H1 (cell line): ENCODE measurements around the gene RNPS1. TPM values are rescaled to one million over a fixed set of nuclear protein-coding genes. Genes with fewer than 3 reads are reported as not detected.

Experiments
- CTCF ChIA-PET: fragments of 300-600 bp; sonication (Branson Sonifier 250); formaldehyde crosslinking; loops from one replicate; lab custom pipeline; 2021; ENCODE audit not compliant: partially characterized antibody; lab: Charles Lee
- POLR2A ChIA-PET: fragments of 300-600 bp; sonication (Branson Sonifier 250); formaldehyde crosslinking; loops from one replicate; lab custom pipeline; 2021; ENCODE audit warnings: inconsistent platforms; ENCODE audit not compliant: partially characterized antibody; lab: Charles Lee
- DNase-seq, 2 experiments: peaks; one replicate each; pipeline versions ENCODE4 v3.0.0 to v3.0.0-alpha.2; 2010 to 2022; ENCODE audit warnings: low spot score in 2 of 2, low read depth in 1 of 2, mixed read lengths in 1 of 2
- FAIRE-seq: peaks from 2 replicates; lab custom pipeline; 2011; peaks lifted over from hg19 to GRCh38; lab: Jason Lieb, UNC
- H2AFZ ChIP-seq: 2 replicates; pipeline ENCODE4 v1.8.1; 2012; ENCODE audit warnings: low read length, inconsistent platforms
- H2AK5ac ChIP-seq: 2 replicates; pipeline ENCODE4 v1.6.1; 2013; ENCODE audit warnings: low read depth, low read length
- H2BK120ac ChIP-seq: replicated peaks from 2 replicates; pipeline ENCODE3; 2013; ENCODE audit warnings: low read depth, low read length, inconsistent platforms
- H2BK12ac ChIP-seq: 2 replicates; pipeline ENCODE4 v1.6.1; 2013; ENCODE audit warnings: low read depth, low read length
- H2BK15ac ChIP-seq: 2 replicates; pipeline ENCODE4 v1.6.1; 2013; ENCODE audit warnings: low read length
- H2BK20ac ChIP-seq: 2 replicates; pipeline ENCODE4 v1.6.1; 2013; ENCODE audit warnings: low read length
- H2BK5ac ChIP-seq: 2 replicates; pipeline ENCODE4 v1.6.1; 2013; ENCODE audit warnings: low read depth, low read length
- H3K14ac ChIP-seq: 2 replicates; pipeline ENCODE4 v1.6.1; 2013; ENCODE audit warnings: inconsistent platforms; ENCODE audit not compliant: insufficient read length
- H3K18ac ChIP-seq: 2 replicates; pipeline ENCODE4 v1.6.1; 2013; ENCODE audit warnings: low read length; ENCODE audit errors: extremely low read depth
- H3K23ac ChIP-seq: 2 replicates; pipeline ENCODE4 v1.6.1; 2013; ENCODE audit warnings: inconsistent platforms; ENCODE audit not compliant: insufficient read length
- H3K23me2 ChIP-seq: 2 replicates; pipeline ENCODE4 v1.6.1; 2013; ENCODE audit warnings: low read depth, low read length
- H3K27ac ChIP-seq: 2 replicates; pipeline ENCODE4 v1.6.1; 2011; ENCODE audit warnings: low read depth, low read length, inconsistent platforms
- H3K27me3 ChIP-seq, 4 experiments: replicated peaks in 1 of 4; 1 replicate in 1 of 4; 2 replicates in 3 of 4; pipeline versions ENCODE4 v1.6.1 to v1.8.1; 2011 to 2013; ENCODE audit warnings: low read length in 3 of 4, mild to moderate bottlenecking in 3 of 4, inconsistent platforms in 2 of 4, mixed read lengths in 2 of 4, moderate library complexity in 1 of 4; ENCODE audit not compliant: control insufficient read depth in 3 of 4, insufficient read depth in 3 of 4; ENCODE audit errors: extremely low read depth in 1 of 4
- H3K36me3 ChIP-seq, 4 experiments: 2 replicates each; pipeline versions ENCODE4 v1.6.1 to v1.8.1; 2011 to 2013; ENCODE audit warnings: mild to moderate bottlenecking in 4 of 4, low read length in 3 of 4, moderate library complexity in 2 of 4, control low read depth in 1 of 4, inconsistent platforms in 1 of 4; ENCODE audit not compliant: insufficient read depth in 4 of 4, control insufficient read depth in 2 of 4
- H3K4ac ChIP-seq: replicated peaks from 2 replicates; pipeline ENCODE3; 2013; ENCODE audit warnings: low read length, low read depth, mixed read lengths, inconsistent platforms; ENCODE audit not compliant: insufficient read length
- H3K4me1 ChIP-seq, 4 experiments: replicated peaks in 1 of 4; 1 replicate in 1 of 4; 2 replicates in 3 of 4; pipeline versions ENCODE4 v1.6.1 to v1.8.1; 2011 to 2013; ENCODE audit warnings: low read length in 3 of 4, inconsistent platforms in 2 of 4, mixed read lengths in 1 of 4; ENCODE audit not compliant: insufficient read depth in 4 of 4, control insufficient read depth in 3 of 4
- H3K4me2 ChIP-seq, 2 experiments: 2 replicates each; pipeline versions ENCODE4 v1.6.1 to v1.8.1; 2011 to 2013; ENCODE audit warnings: low read depth in 2 of 2, low read length in 2 of 2, control low read depth in 1 of 2, inconsistent platforms in 1 of 2, mild to moderate bottlenecking in 1 of 2; ENCODE audit not compliant: insufficient read depth in 1 of 2
- H3K4me3 ChIP-seq, 4 experiments: fragments of 200-600, 300-600 bp in 1 of 4; sonication (generic), shearing (Covaris generic), sonication (Bioruptor Twin) in 1 of 4; 2 replicates each; pipeline versions ENCODE4 v1.5.1 to v1.8.1; 2011 to 2016; ENCODE audit warnings: low read length in 4 of 4, low read depth in 3 of 4, control low read depth in 2 of 4, inconsistent platforms in 2 of 4, mild to moderate bottlenecking in 2 of 4, mixed read lengths in 1 of 4, moderate library complexity in 1 of 4; ENCODE audit not compliant: insufficient read depth in 2 of 4; ENCODE audit errors: extremely low read depth in 1 of 4
- H3K56ac ChIP-seq: replicated peaks from 2 replicates; pipeline ENCODE3; 2013; ENCODE audit warnings: low read depth, mild to moderate bottlenecking, mixed read lengths, low read length, inconsistent platforms; ENCODE audit not compliant: insufficient read length
- H3K79me1 ChIP-seq: 2 replicates; pipeline ENCODE4 v1.6.1; 2013; ENCODE audit warnings: low read depth, low read length, control low read depth
- H3K79me2 ChIP-seq, 2 experiments: 2 replicates each; pipeline versions ENCODE4 v1.6.1 to v1.8.1; 2012 to 2013; ENCODE audit warnings: low read length in 2 of 2, mild to moderate bottlenecking in 2 of 2, inconsistent platforms in 1 of 2; ENCODE audit not compliant: insufficient read depth in 2 of 2, control insufficient read depth in 1 of 2
- H3K9ac ChIP-seq, 4 experiments: replicated peaks in 1 of 4; 1 replicate in 1 of 4; 2 replicates in 3 of 4; pipeline versions ENCODE4 v1.6.1 to v1.8.1; 2011 to 2013; ENCODE audit warnings: low read depth in 3 of 4, low read length in 3 of 4, control low read depth in 2 of 4, mild to moderate bottlenecking in 2 of 4, moderate library complexity in 2 of 4, inconsistent platforms in 1 of 4; ENCODE audit errors: extremely low read depth in 1 of 4
- H3K9me3 ChIP-seq, 2 experiments: 2 replicates each; pipeline versions ENCODE4 v1.6.1 to v1.8.1; 2012 to 2013; ENCODE audit warnings: mild to moderate bottlenecking in 2 of 2, moderate library complexity in 2 of 2, control low read depth in 1 of 2, inconsistent platforms in 1 of 2, low read depth in 1 of 2, low read length in 1 of 2, mixed read lengths in 1 of 2; ENCODE audit not compliant: insufficient read depth in 2 of 2
- H4K20me1 ChIP-seq, 2 experiments: replicated peaks in 1 of 2; 2 replicates each; pipeline versions ENCODE3 to v1.8.1; 2011 to 2013; ENCODE audit warnings: inconsistent platforms in 2 of 2, low read length in 2 of 2, mild to moderate bottlenecking in 1 of 2; ENCODE audit not compliant: insufficient read depth in 2 of 2, control insufficient read depth in 1 of 2
- H4K5ac ChIP-seq: 2 replicates; pipeline ENCODE4 v1.6.1; 2013; ENCODE audit warnings: low read length, low read depth, mixed read lengths, inconsistent platforms; ENCODE audit not compliant: insufficient read length
- H4K8ac ChIP-seq: 2 replicates; pipeline ENCODE4 v1.8.0; 2013; ENCODE audit warnings: mild to moderate bottlenecking, moderate library complexity, low read length, inconsistent platforms; ENCODE audit not compliant: insufficient read depth; ENCODE audit errors: extremely low read depth
- H4K91ac ChIP-seq: replicated peaks from 2 replicates; pipeline ENCODE3; 2013; ENCODE audit warnings: low read length, mixed read lengths, inconsistent platforms; ENCODE audit not compliant: insufficient read length
- ATF3 ChIP-seq: IDR thresholded peaks from 2 replicates; pipeline ENCODE4 v1.6.1; 2011; ENCODE audit warnings: low read depth, mild to moderate bottlenecking, low read length; ENCODE audit not compliant: insufficient read depth
- BACH1 ChIP-seq: IDR thresholded peaks from 2 replicates; pipeline ENCODE4 v1.6.1; 2012; ENCODE audit warnings: low read length, improper control_type of control experiment
- E2F6 ChIP-seq: IDR thresholded peaks from 2 replicates; pipeline ENCODE4 v1.6.1; 2012; ENCODE audit warnings: inconsistent platforms
- FOSL1 ChIP-seq: IDR thresholded peaks from 2 replicates; pipeline ENCODE4 v1.6.1; 2011; ENCODE audit warnings: mild to moderate bottlenecking, low read depth, low read length, moderate library complexity; ENCODE audit not compliant: insufficient read depth
- HDAC6 ChIP-seq: IDR thresholded peaks from one replicate; pipeline ENCODE4 v1.7.1; 2012; ENCODE audit warnings: low read depth, mild to moderate bottlenecking, inconsistent platforms, low read length, moderate library complexity
- NRF1 ChIP-seq: IDR thresholded peaks from 2 replicates; pipeline ENCODE4 v1.6.1; 2011; ENCODE audit warnings: mild to moderate bottlenecking, low read depth, low read length, improper control_type of control experiment
- RBBP5 ChIP-seq: IDR thresholded peaks from 2 replicates; pipeline ENCODE4 v1.7.1; 2012; ENCODE audit warnings: low read depth, mild to moderate bottlenecking, inconsistent platforms, low read length, moderate library complexity, borderline replicate concordance
- RFX5 ChIP-seq: IDR thresholded peaks from 2 replicates; pipeline ENCODE4 v1.6.1; 2011; ENCODE audit warnings: low read depth, low read length, improper control_type of control experiment, borderline replicate concordance
- SAP30 ChIP-seq: fragments of 300-600 bp; sonication (generic); IDR thresholded peaks from 2 replicates; pipeline ENCODE4 v1.7.1; 2012; ENCODE audit warnings: low read length, moderate library complexity, mild to moderate bottlenecking, inconsistent platforms; ENCODE audit not compliant: insufficient read depth, insufficient replicate concordance
- SIN3A ChIP-seq, 2 experiments: IDR thresholded peaks in 1 of 2; conservative IDR thresholded peaks in 1 of 2; 2 replicates each; pipeline ENCODE4 v1.6.1; 2011 to 2012; ENCODE audit warnings: low read length in 2 of 2, improper control_type of control experiment in 1 of 2, low read depth in 1 of 2, mild to moderate bottlenecking in 1 of 2
- SIRT6 ChIP-seq: IDR thresholded peaks from one replicate; pipeline ENCODE4 v1.7.1; 2012; ENCODE audit warnings: low read length, inconsistent platforms
- SIX5 ChIP-seq: IDR thresholded peaks from 2 replicates; pipeline ENCODE4 v1.6.1; 2011; ENCODE audit warnings: mild to moderate bottlenecking, low read depth, low read length
- SP2 ChIP-seq: IDR thresholded peaks from 2 replicates; pipeline ENCODE4 v1.6.1; 2012; ENCODE audit warnings: mild to moderate bottlenecking, low read length, inconsistent platforms
- WGBS, 2 experiments: shearing (Covaris generic) in 1 of 2; methylation state at CpG; one replicate each; pipeline versions ENCODE4 v1.1.6 to v1.1.7; 2013 to 2015; ENCODE audit warnings: low lambda C conversion rate in 2 of 2, mixed read lengths in 2 of 2, inconsistent platforms in 1 of 2, low coverage in 1 of 2, missing lambda C conversion rate in 1 of 2; ENCODE audit not compliant: insufficient replicate concordance in 2 of 2, insufficient coverage in 1 of 2, insufficient read length in 1 of 2; ENCODE audit errors: extremely low coverage in 1 of 2, missing lambda C conversion rate in 1 of 2; 5-methylcytosine and 5-hydroxymethylcytosine counted together
- polyA plus RNA-seq, 7 experiments: library from polyadenylated mRNA; depleted of rRNA in 3 of 7; stranded (reverse) in 5 of 7; unstranded in 2 of 7; fragments of >200 nt in 5 of 7; fragments of 200-250 nt in 2 of 7; gene quantifications; 1 replicate in 5 of 7; 2 replicates in 1 of 7; 4 replicates in 1 of 7; pipeline versions ENCODE4 v1.2.1 to v1.2.3, GENCODE V29; 2011 to 2013; ENCODE audit warnings: missing spikeins in 2 of 7, mixed read lengths in 2 of 7
- total RNA-seq: library from RNA; stranded (reverse); fragmentation: NEBNext Ultra II Directional; extraction: Animal tissue kit (Norgen Biotek cat#: 25700); gene quantifications from 2 replicates; pipeline ENCODE4 v1.2.1, GENCODE V29; 2021

The RNPS1 gene
- total and polyA plus RNA-seq, 2 of the 8 experiments (the other 6 are each of a cell fraction or from before 2014, with no cell fraction given) = 330 to 350 TPM

DNA sequence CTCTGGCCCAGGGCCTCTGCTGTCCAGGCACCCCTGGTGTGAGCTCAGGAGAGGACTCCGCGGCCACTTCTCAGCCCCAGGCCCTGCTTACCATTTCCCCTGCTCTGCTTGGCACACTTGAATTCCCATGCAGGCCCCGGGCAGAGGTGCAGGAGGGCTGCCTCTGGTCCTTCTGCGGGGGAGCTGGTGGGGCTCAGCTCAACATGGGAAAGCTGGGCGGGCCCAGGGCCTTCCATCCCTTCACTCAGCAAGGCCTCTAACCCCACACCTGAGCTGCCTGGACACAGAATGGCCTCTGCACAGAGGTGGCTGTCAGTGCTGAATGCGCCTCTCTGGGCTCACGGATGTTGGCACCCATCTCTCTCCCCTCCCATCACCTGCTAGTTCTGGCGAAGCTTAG is 12.5 kb upstream of the RNPS1 start:
- H3K27ac ChIP-seq = no peak overlapping the region
- TF ChIP-seq SAP30 = no peak
- no peak for TF ChIP-seq ATF3
- TF ChIP-seq RFX5 = no peak
- TF ChIP-seq RBBP5 = no peak
- TF ChIP-seq E2F6 = no peak
- no peak for TF ChIP-seq HDAC6
- no peak for TF ChIP-seq SIRT6
- TF ChIP-seq FOSL1 = no peak
- no peak for TF ChIP-seq SIN3A (conservative IDR thresholded peaks at IDR 0.05 in 1 of 2, IDR thresholded peaks at IDR 0.05 in 1 of 2; ENCODE audit: low read depth in 1 of 2, low read length in 2 of 2)
- no peak for TF ChIP-seq NRF1
- no peak for TF ChIP-seq BACH1
- no peak for TF ChIP-seq SIX5
- no peak for TF ChIP-seq SP2
- H2BK120ac ChIP-seq = no peak overlapping the region
- H2BK20ac ChIP-seq = no peak overlapping the region
- no peak overlapping the region for H3K18ac ChIP-seq
- no peak overlapping the region for H4K5ac ChIP-seq
- no peak overlapping the region for H2AFZ ChIP-seq
- H3K79me1 ChIP-seq = no peaks in the 10 kb centered on the region
- no peaks in the 10 kb centered on the region for H3K36me3 ChIP-seq
- no peak overlapping the region for H3K56ac ChIP-seq
- 96% methylated on average over 8 of the region's 8 CpGs; no CpG with 5 or more reads in 1 of the 2 experiments for WGBS, 2 experiments
- H3K4ac ChIP-seq = no peak overlapping the region
- H3K23me2 ChIP-seq = no peaks in the 10 kb centered on the region
- no peak overlapping the region for H3K23ac ChIP-seq
- no peak overlapping the region for H3K14ac ChIP-seq
- no peaks in the 10 kb centered on the region for H3K9me3 ChIP-seq
- no peaks in the 10 kb centered on the region for H3K79me2 ChIP-seq
- no peak overlapping the region for H3K4me3 ChIP-seq
- H2BK15ac ChIP-seq = no peak overlapping the region
- H2BK12ac ChIP-seq = no peak overlapping the region
- no peaks in the 10 kb centered on the region for H3K27me3 ChIP-seq
- no peak overlapping the region for H4K8ac ChIP-seq
- no peak overlapping the region for H2AK5ac ChIP-seq
- no peak overlapping the region for H3K4me2 ChIP-seq
- DNase-seq (no peak), FAIRE-seq (no peak)
- H3K9ac ChIP-seq = no peak overlapping the region
- ChIA-PET POLR2A (interaction anchor here (0.7 to 3.6 kb wide), 6 partner anchors 9 to 188 kb away, joined by 3 to 29 read pairs (median 4); no protein-coding TSS in a partner anchor), CTCF (interaction anchor here (0.7 to 4.8 kb wide), 11 partner anchors 8 to 221 kb away, joined by 3 to 30 read pairs (median 4); partner anchors contain the start of gene ABCA3)
- peaks cover 2 to 3% of the 10 kb centered on the region in 2 experiments for H4K20me1 ChIP-seq
- no peaks in the 10 kb centered on the region; a peak in 1 of 7 replicates for H3K4me1 ChIP-seq
- no peak overlapping the region for H2BK5ac ChIP-seq
- no peak overlapping the region for H4K91ac ChIP-seq
